HepG2 (cell line): ENCODE data around the gene CRIM1. TPM values are rescaled to one million over a fixed set of nuclear protein-coding genes. Genes with fewer than 3 reads are reported as not detected.

ENCODE experiments used
- AGO2 ChIP-seq: fragments of 200-400 bp; formaldehyde crosslinking; optimal IDR thresholded peaks from 2 replicates; pipeline ENCODE3; 2017; ENCODE audit warnings: mild to moderate bottlenecking, low read depth, low read length, moderate library complexity
- ATF4 ChIP-seq, 2 experiments: fragments of 450-650 bp in 1 of 2; sonication (generic) in 1 of 2; formaldehyde crosslinking; IDR thresholded peaks; 2 replicates each; pipeline versions ENCODE4 v1.5.0 to v1.8.0; 2020 to 2022; ENCODE audit warnings: mild to moderate bottlenecking in 1 of 2, missing genetic modification reagents in 1 of 2
- ATF6 ChIP-seq: sonication (generic); formaldehyde crosslinking; conservative IDR thresholded peaks from 2 replicates; pipeline ENCODE4 v1.4.0; 2020; ENCODE audit warnings: missing genetic modification reagents
- GABPB1 ChIP-seq: IDR thresholded peaks from 2 replicates; pipeline ENCODE4 v1.6.1; 2016; ENCODE audit warnings: mild to moderate bottlenecking, missing genetic modification reagents, moderate library complexity, missing compliant biosample characterization
- GZF1 ChIP-seq: sonication (generic); formaldehyde crosslinking; IDR thresholded peaks from 2 replicates; pipeline ENCODE4 v1.5.1; 2020; ENCODE audit warnings: mild to moderate bottlenecking, missing genetic modification reagents
- POLR2A ChIP-seq, 2 experiments: IDR thresholded peaks; 2 replicates each; pipeline ENCODE4 v1.6.1; 2011; ENCODE audit warnings: low read depth in 2 of 2, low read length in 2 of 2, mild to moderate bottlenecking in 1 of 2, moderate library complexity in 1 of 2; ENCODE audit not compliant: insufficient read depth in 1 of 2
- PRDM10 ChIP-seq: sonication (generic); formaldehyde crosslinking; IDR thresholded peaks from 2 replicates; pipeline ENCODE4 v1.4.0; 2020; ENCODE audit warnings: low read depth, missing genetic modification reagents
- RAD21 ChIP-seq: fragments of 450-650 bp; formaldehyde crosslinking; IDR thresholded peaks from 2 replicates; pipeline ENCODE4 v1.5.0; 2020; ENCODE audit warnings: mild to moderate bottlenecking
- REPIN1 ChIP-seq: sonication (generic); formaldehyde crosslinking; IDR thresholded peaks from 2 replicates; pipeline ENCODE4 v1.8.0; 2022; ENCODE audit warnings: missing genetic modification reagents, low read depth, mild to moderate bottlenecking, borderline replicate concordance
- SETDB1 ChIP-seq: sonication (generic); formaldehyde crosslinking; IDR thresholded peaks from 2 replicates; pipeline ENCODE4 v1.5.1; 2020; ENCODE audit warnings: missing genetic modification reagents, mild to moderate bottlenecking, borderline replicate concordance
- SKI ChIP-seq: fragments of 450-650 bp; IDR thresholded peaks from one replicate; pipeline ENCODE4 v1.6.1; 2018; ENCODE audit warnings: mild to moderate bottlenecking; ENCODE audit not compliant: partially characterized antibody
- ZFP36 ChIP-seq: fragments of 150-350 bp; IDR thresholded peaks from 2 replicates; pipeline ENCODE4 v1.6.1; 2018; ENCODE audit warnings: borderline replicate concordance, low read length, low read depth; ENCODE audit not compliant: partially characterized antibody
- ZFP62 ChIP-seq: sonication (generic); formaldehyde crosslinking; IDR thresholded peaks from 2 replicates; pipeline ENCODE4 v1.4.0; 2020; ENCODE audit warnings: missing genetic modification reagents
- ZFP90 ChIP-seq: sonication (generic); formaldehyde crosslinking; IDR thresholded peaks from 2 replicates; pipeline ENCODE4 v1.8.0; 2022; ENCODE audit warnings: missing genetic modification reagents, mild to moderate bottlenecking, inconsistent platforms, borderline replicate concordance
- ZNF329 ChIP-seq: sonication (generic); formaldehyde crosslinking; IDR thresholded peaks from 2 replicates; pipeline ENCODE4 v1.9.0; 2021; ENCODE audit warnings: low read depth, mild to moderate bottlenecking, missing genetic modification reagents
- ZNF564 ChIP-seq: sonication (generic); formaldehyde crosslinking; IDR thresholded peaks from 2 replicates; pipeline ENCODE4 v1.8.1; 2023; ENCODE audit warnings: mild to moderate bottlenecking, missing genetic modification reagents
- ZNF687 ChIP-seq: sonication (generic); formaldehyde crosslinking; IDR thresholded peaks from 2 replicates; pipeline ENCODE4 v1.5.1; 2020; ENCODE audit warnings: mild to moderate bottlenecking, missing genetic modification reagents, moderate library complexity
- ZNF775 ChIP-seq: sonication (generic); formaldehyde crosslinking; IDR thresholded peaks from 2 replicates; pipeline ENCODE4 v1.4.0; 2020; ENCODE audit warnings: missing genetic modification reagents, mild to moderate bottlenecking, moderate library complexity, borderline replicate concordance
- polyA plus RNA-seq, 8 experiments: library from polyadenylated mRNA; depleted of rRNA in 3 of 8; stranded (reverse) in 7 of 8; unstranded in 1 of 8; fragments of >200 nt; fragmentation: Illumina TruSeq in 4 of 8; extraction: Trizol in 4 of 8; gene quantifications; 2 replicates each; pipeline versions ENCODE4 v1.2.1 to v1.2.3, GENCODE V29; 2011 to 2016; ENCODE audit warnings: low read depth in 4 of 8, missing spikeins in 1 of 8, mixed read lengths in 1 of 8; ENCODE audit not compliant: insufficient read depth in 1 of 8
- total RNA-seq, 5 experiments: library from RNA; depleted of rRNA; stranded (reverse); fragments of >200 nt; fragmentation: Illumina TruSeq; extraction: Trizol; gene quantifications; 2 replicates each; pipeline ENCODE4 v1.2.3, GENCODE V29; 2016; ENCODE audit warnings: low read depth in 1 of 5

The CRIM1 gene
- total and polyA plus RNA-seq, 2 of the 13 experiments (the other 11 are each of a cell fraction or from before 2014, with no cell fraction given): 39.1 to 69.9 TPM

GRCh38 chr2:36355151-36355889, at the start of gene CRIM1 (continued):
- TF ChIP-seq ATF4 (CRISPR knock-in tag; IDR thresholded peaks at IDR 0.05): peak in 1 of 2 experiments; percentile 50; a peak in 1 of 4 replicates
- no peak for TF ChIP-seq ZFP36
- peak; percentile 78 for TF ChIP-seq ZNF687
- no peak for TF ChIP-seq SETDB1 (CRISPR knock-in tag)
- peak; percentile 31; the same call in 1 of the 2 replicates for TF ChIP-seq ZNF564 (CRISPR knock-in tag)
- peak; percentile 7 for TF ChIP-seq SKI
- TF ChIP-seq POLR2A (IDR thresholded peaks at IDR 0.05; ENCODE audit: insufficient read depth in 1 of 2, low read depth in 2 of 2, low read length in 2 of 2): peak; percentile 91 to 95
- TF ChIP-seq AGO2: peak; percentile 38
- TF ChIP-seq RAD21: peak; percentile 53
- TF ChIP-seq ZNF329 (CRISPR knock-in tag): 0 out of 2 replicates have a peak, but pooled peaks have one; percentile 24
- TF ChIP-seq PRDM10 (CRISPR knock-in tag): no peak
- no peak for TF ChIP-seq ZFP62
- no peak for TF ChIP-seq GZF1 (CRISPR knock-in tag)
- TF ChIP-seq ATF6: no peak
- peak; percentile 69 for TF ChIP-seq REPIN1 (CRISPR knock-in tag)
- no peak for TF ChIP-seq ZNF775 (CRISPR knock-in tag)
- TF ChIP-seq GABPB1 (CRISPR knock-in tag): no peak; the same call in none of the 2 replicates
- TF ChIP-seq ZFP90 (CRISPR knock-in tag): peak; percentile 65; the same call in 1 of the 2 replicates
